GM21737 (cell line): ENCODE data around the gene RNU6-8.

ENCODE experiments used
- ATAC-seq: cut with Tn5 transposase; IDR thresholded peaks from one replicate; pipeline ENCODE4 v1.9.1; 2021; ENCODE audit warnings: mild to moderate bottlenecking, moderate library complexity; ENCODE audit not compliant: unreplicated experiment

RNU6-8 gene

GRCh38 chr14:32205984-32206383, 2.9 kb upstream of the RNU6-8 start:
- no peak for ATAC-seq

GRCh38 chr14:32205554-32205953, 2.5 kb upstream of the RNU6-8 start:
- no peak for ATAC-seq

- ATAC-seq: no peak
These were observed 874 bp upstream of the RNU6-8 start for GRCh38 chr14:32203928-32204357.

- ATAC-seq: no peak
These were observed 525 bp downstream of the RNU6-8 start for GRCh38 chr14:32202491-32202997.

GRCh38 chr14:32201816-32202490, 1.1 kb downstream of the RNU6-8 start, which contains the start of gene RNU6-7:
Gene RNU6-7, plus strand, starts transcription at chr14:32202045.
- ATAC-seq: no peak

- ATAC-seq: peak; percentile 58
These were observed 1.8 kb downstream of the RNU6-8 start for GRCh38 chr14:32201193-32201815.

GRCh38 chr14:32200368-32201192, 2.5 kb downstream of the RNU6-8 start:
- no peak for ATAC-seq

GRCh38 chr14:32197919-32198318, 5.2 kb downstream of the RNU6-8 start:
- ATAC-seq: no peak

- ATAC-seq: no peak
These were observed 7.4 kb downstream of the RNU6-8 start for GRCh38 chr14:32195636-32196035.

- ATAC-seq: no peak
These were observed 9.5 kb downstream of the RNU6-8 start for GRCh38 chr14:32193532-32193931.

GRCh38 chr14:32192712-32193373, 10.2 kb downstream of the RNU6-8 start:
- no peak for ATAC-seq

- ATAC-seq: no peak
These were observed 12.4 kb downstream of the RNU6-8 start for GRCh38 chr14:32190673-32191072.

GRCh38 chr14:32189811-32190210, 13.3 kb downstream of the RNU6-8 start:
- ATAC-seq: no peak

- no peak for ATAC-seq
These were observed 16.8 kb downstream of the RNU6-8 start for GRCh38 chr14:32186248-32186647.

- ATAC-seq: no peak
These were observed 18.0 kb downstream of the RNU6-8 start for GRCh38 chr14:32185097-32185496.

GRCh38 chr14:32183151-32184058, 19.7 kb downstream of the RNU6-8 start:
- no peak for ATAC-seq

- ATAC-seq: no peak
These were observed 31.6 kb downstream of the RNU6-8 start for GRCh38 chr14:32171469-32171868.

GRCh38 chr14:32169191-32169590, 33.9 kb downstream of the RNU6-8 start:
- ATAC-seq: no peak

- ATAC-seq: no peak
These were observed 35.2 kb downstream of the RNU6-8 start for GRCh38 chr14:32167907-32168306.

- ATAC-seq: no peak
These were observed 36.1 kb downstream of the RNU6-8 start for GRCh38 chr14:32166924-32167323.
